ENCODE data around the gene ALDH1A1.

ALDH1A1 gene

DNA sequence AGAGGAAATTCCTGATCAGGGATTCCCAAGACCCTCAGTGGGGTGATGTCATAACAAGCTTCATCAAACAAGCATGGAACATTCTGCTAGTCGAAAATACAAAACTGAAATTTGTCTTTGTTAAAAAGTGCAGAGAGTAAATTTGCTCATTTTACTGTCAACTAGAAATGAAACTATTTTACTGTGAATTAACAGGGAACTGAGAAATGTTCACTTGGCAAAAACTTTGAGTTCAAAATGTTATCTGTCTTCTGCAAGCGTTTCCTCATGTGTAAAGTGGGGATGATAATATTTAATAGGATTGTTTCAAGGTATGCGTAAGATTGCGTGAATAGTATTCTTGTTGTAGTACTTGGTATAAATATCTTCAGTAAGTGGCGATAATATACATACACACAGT, 45.4 kb downstream of the ALDH1A1 start:
- no peak for TF ChIP-seq ZNF302 (tag by site-specific recombination; IDR thresholded peaks at IDR 0.05; ENCODE audit: low read depth)
- ChIA-PET CTCF (interaction anchor here (0.7 kb wide), 1 partner anchor 63 kb away, joined by 3 read pairs; no protein-coding TSS in a partner anchor), POLR2A (no interaction called here)
- Histone ChIP-seq H3K27ac (ENCODE audit: extremely low read depth, low read depth, low read length) (no peak overlapping the region), H3K9me3 (ENCODE audit: control insufficient read depth, insufficient read depth, low read depth, low read length) (no peaks in the 10 kb centered on the region), H3K36me3 (ENCODE audit: control insufficient read depth in 2 of 2, insufficient read depth in 1 of 2, low read length in 2 of 2) (no peaks in the 10 kb centered on the region), H3K4me3 (ENCODE audit: low read depth, low read length) (no peak overlapping the region), H3K4me1 (ENCODE audit: control insufficient read depth, insufficient read depth, low read length) (no peaks in the 10 kb centered on the region)

DNA sequence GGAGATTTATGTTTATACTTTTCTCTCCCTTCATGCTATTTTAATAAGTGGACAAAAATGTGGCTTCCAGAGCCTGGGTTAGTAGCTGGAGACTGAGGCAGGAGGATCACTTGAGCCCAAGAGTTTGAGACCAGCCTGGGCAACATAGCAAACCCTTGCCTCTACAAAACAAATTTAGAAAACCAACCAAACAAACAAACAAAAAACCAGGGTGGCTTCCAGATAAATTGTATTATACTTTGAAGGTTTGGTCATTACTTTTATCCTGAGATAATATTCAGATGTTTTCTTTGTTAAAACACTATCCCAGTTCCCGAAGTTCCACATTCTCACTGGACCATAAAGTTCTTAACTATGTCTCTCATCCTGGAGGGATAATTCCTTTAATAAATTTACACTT, 46.0 kb downstream of the ALDH1A1 start:
- no peak overlapping the region for H3K4me3 ChIP-seq (ENCODE audit: low read depth, low read length)
- ChIA-PET CTCF (interaction anchor here (0.7 kb wide), 1 partner anchor 62 kb away, joined by 3 read pairs; no protein-coding TSS in a partner anchor), POLR2A (no interaction called here)
- no peaks in the 10 kb centered on the region for H3K4me1 ChIP-seq (ENCODE audit: control insufficient read depth, insufficient read depth, low read length)
- TF ChIP-seq ZNF132 (tag by site-specific recombination; IDR thresholded peaks at IDR 0.05; ENCODE audit: borderline replicate concordance) (no peak), FEZF1 (tag by site-specific recombination; IDR thresholded peaks at IDR 0.05) (no peak), ZNF707 (tag by site-specific recombination; IDR thresholded peaks at IDR 0.05) (no peak)
- H3K36me3 ChIP-seq (ENCODE audit: control insufficient read depth in 2 of 2, insufficient read depth in 1 of 2, low read length in 2 of 2), result no peaks in the 10 kb centered on the region
- no peak overlapping the region for H3K27ac ChIP-seq (ENCODE audit: extremely low read depth, low read depth, low read length)
- no peaks in the 10 kb centered on the region for H3K9me3 ChIP-seq (ENCODE audit: control insufficient read depth, insufficient read depth, low read depth, low read length)

DNA sequence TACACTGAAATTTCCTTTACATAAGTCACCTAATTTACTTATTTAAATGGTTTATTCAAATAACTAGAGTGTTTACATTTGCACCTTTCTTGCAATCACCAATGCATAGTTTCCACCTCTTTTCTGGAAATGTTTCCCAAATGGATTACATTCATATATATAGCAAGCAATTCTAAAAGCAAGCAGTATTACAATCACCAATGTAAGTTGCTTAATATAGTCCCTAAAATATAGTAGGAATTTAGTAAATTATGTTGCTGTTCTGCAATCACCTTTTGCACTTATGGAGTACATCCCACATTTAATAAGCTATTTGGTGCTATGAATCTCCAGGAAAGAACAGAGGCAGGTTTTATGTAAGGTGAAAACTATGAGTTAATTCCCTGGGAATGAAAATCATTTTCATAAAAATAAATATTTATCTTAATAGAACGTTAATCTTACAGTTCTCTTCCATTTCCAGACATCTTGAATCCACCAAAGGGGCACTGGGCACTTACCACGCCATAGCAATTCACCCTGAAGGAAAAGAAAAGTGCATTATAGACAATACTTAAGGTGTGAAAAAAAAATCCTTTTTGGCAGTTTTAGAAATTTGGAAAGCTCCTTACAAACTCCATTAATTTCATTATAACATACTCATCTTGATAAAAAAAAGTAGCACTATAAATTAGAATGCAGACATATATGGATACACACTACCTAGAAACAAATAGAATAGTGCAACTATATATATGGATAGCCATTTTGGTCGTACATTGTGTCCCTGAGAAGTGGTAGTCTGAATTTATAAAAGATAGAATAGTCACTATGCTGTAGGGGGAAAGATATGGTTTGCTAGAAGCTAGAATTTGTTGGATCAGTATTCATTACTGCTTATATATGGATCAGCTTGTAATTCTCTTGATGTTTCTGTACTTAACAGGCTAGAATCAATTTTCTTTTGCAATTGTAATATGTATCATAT, 47.1 kb downstream of the ALDH1A1 start:
- ChIA-PET CTCF (interaction anchor here (0.8 kb wide), 1 partner anchor 634 kb away, joined by 3 read pairs; no protein-coding TSS in a partner anchor), POLR2A (no interaction called here)
- Histone ChIP-seq H3K4me3 (ENCODE audit: low read depth, low read length) (no peak overlapping the region), H3K27ac (ENCODE audit: extremely low read depth, low read depth, low read length) (no peak overlapping the region), H3K4me1 (ENCODE audit: control insufficient read depth, insufficient read depth, low read length) (no peaks in the 10 kb centered on the region), H3K36me3 (ENCODE audit: control insufficient read depth in 2 of 2, insufficient read depth in 1 of 2, low read length in 2 of 2) (no peaks in the 10 kb centered on the region), H3K9me3 (ENCODE audit: control insufficient read depth, insufficient read depth, low read depth, low read length) (no peaks in the 10 kb centered on the region)
- TF ChIP-seq EGR2 (tag by site-specific recombination; IDR thresholded peaks at IDR 0.05; ENCODE audit: low read depth), result no peak

DNA sequence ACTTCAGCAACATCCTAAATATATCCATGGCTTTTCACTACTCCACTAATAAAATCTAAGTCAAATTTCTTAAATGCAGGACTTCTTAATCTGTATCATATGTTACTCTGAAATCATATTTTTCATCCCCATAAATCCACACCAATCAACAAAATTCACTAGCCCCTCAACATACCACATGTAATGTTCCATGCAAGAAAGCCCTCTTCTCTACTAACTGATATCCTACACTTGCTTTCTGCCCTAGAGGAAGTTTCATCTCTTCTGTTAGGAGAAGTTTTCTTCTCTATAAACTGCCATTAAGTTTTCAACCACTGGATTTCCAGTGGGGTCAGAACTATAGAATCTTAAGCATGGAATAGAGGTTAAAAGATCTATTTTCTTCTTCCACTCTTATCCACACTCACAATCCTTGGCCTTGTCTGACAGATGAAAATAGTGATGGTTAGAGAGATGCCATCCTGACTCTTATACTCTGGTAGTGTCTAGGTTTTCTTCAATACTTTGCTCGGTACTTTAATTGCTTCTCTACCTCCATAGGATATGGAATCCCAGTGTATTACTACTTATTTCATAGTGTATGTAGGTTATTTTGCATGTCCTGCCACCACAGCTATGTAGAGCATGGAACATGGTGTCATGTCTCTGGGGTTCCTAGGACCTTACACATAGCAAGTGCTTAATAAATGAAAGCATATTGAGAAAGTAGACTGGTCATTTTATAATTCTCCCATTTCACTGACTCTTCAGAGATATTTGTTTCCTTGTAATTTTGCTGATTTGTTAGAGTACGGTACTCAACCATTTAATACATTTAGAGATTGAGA, 48.4 kb downstream of the ALDH1A1 start:
- ChIA-PET CTCF (no interaction called here), POLR2A (no interaction called here)
- no peak overlapping the region for H3K27ac ChIP-seq (ENCODE audit: extremely low read depth, low read depth, low read length)
- no peaks in the 10 kb centered on the region for H3K4me1 ChIP-seq (ENCODE audit: control insufficient read depth, insufficient read depth, low read length)
- H3K4me3 ChIP-seq (ENCODE audit: low read depth, low read length), result no peak overlapping the region
- no peaks in the 10 kb centered on the region for H3K9me3 ChIP-seq (ENCODE audit: control insufficient read depth, insufficient read depth, low read depth, low read length)
- no peak for TF ChIP-seq TRIM28 (IDR thresholded peaks at IDR 0.05; ENCODE audit: borderline replicate concordance, low read length)
- no peak for TF ChIP-seq OVOL3 (tag by site-specific recombination; IDR thresholded peaks at IDR 0.05)
- no peak for TF ChIP-seq ZNF423 (tag by site-specific recombination; IDR thresholded peaks at IDR 0.05)
- no peak for TF ChIP-seq SCRT1 (tag by site-specific recombination; IDR thresholded peaks at IDR 0.05; ENCODE audit: borderline replicate concordance)
- TF ChIP-seq ZBTB48 (tag by site-specific recombination; IDR thresholded peaks at IDR 0.05), result no peak
- H3K36me3 ChIP-seq (ENCODE audit: control insufficient read depth in 2 of 2, insufficient read depth in 1 of 2, low read length in 2 of 2), result no peaks in the 10 kb centered on the region

DNA sequence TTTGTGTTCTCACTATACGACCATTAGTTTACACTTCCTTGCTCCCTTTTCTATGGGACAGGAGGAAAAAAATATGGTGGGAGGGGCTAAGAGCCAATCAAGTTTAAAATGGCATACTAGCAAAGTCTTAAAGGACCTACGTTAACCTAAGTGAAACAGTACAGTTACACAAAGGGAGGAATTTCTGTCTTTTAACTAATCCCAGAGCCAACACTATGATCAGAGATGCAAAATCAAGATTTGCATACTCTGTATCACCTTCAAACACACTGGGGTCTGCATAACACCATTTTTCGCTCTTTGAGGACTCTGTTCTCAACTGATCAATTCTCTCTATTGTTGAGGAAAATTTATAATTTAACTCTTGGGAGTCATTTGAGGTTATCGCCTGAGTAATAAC, 49.8 kb downstream of the ALDH1A1 start:
- ChIA-PET CTCF (no interaction called here), POLR2A (no interaction called here)
- Histone ChIP-seq H3K9me3 (ENCODE audit: control insufficient read depth, insufficient read depth, low read depth, low read length) (no peaks in the 10 kb centered on the region), H3K4me1 (ENCODE audit: control insufficient read depth, insufficient read depth, low read length) (no peaks in the 10 kb centered on the region), H3K36me3 (ENCODE audit: control insufficient read depth in 2 of 2, insufficient read depth in 1 of 2, low read length in 2 of 2) (no peaks in the 10 kb centered on the region), H3K27ac (ENCODE audit: extremely low read depth, low read depth, low read length) (no peak overlapping the region), H3K4me3 (ENCODE audit: low read depth, low read length) (no peak overlapping the region)
- TF ChIP-seq ZNF174 (tag by site-specific recombination; IDR thresholded peaks at IDR 0.05) (no peak), KLF1 (tag by site-specific recombination; IDR thresholded peaks at IDR 0.05) (no peak), ZFP41 (tag by site-specific recombination; IDR thresholded peaks at IDR 0.05; ENCODE audit: borderline replicate concordance) (no peak), FEZF1 (tag by site-specific recombination; IDR thresholded peaks at IDR 0.05) (no peak), ZNF677 (tag by site-specific recombination; IDR thresholded peaks at IDR 0.05) (no peak), ZFP37 (tag by site-specific recombination; IDR thresholded peaks at IDR 0.05) (no peak), GLIS1 (tag by site-specific recombination; IDR thresholded peaks at IDR 0.05) (no peak), ZNF530 (tag by site-specific recombination; IDR thresholded peaks at IDR 0.05; ENCODE audit: low read depth) (no peak), ZNF707 (tag by site-specific recombination; IDR thresholded peaks at IDR 0.05) (no peak), ZNF169 (tag by site-specific recombination; IDR thresholded peaks at IDR 0.05) (no peak), ZNF792 (tag by site-specific recombination; IDR thresholded peaks at IDR 0.05) (no peak), ZNF23 (tag by site-specific recombination; IDR thresholded peaks at IDR 0.05; ENCODE audit: borderline replicate concordance) (no peak)
- TF ChIP-seq, protein P1, sequence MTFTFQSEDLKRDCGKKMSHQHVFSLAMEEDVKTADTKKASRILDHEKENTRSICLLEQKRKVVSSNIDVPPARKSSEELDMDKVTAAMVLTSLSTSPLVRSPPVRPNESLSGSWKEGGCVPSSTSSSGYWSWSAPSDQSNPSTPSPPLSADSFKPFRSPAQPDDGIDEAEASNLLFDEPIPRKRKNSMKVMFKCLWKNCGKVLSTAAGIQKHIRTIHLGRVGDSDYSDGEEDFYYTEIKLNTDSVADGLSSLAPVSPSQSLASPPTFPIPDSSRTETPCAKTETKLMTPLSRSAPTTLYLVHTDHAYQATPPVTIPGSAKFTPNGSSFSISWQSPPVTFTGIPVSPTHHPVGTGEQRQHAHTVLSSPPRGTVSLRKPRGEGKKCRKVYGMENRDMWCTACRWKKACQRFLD (tag by site-specific recombination; IDR thresholded peaks at IDR 0.05), result no peak
- TF ChIP-seq, protein P2, sequence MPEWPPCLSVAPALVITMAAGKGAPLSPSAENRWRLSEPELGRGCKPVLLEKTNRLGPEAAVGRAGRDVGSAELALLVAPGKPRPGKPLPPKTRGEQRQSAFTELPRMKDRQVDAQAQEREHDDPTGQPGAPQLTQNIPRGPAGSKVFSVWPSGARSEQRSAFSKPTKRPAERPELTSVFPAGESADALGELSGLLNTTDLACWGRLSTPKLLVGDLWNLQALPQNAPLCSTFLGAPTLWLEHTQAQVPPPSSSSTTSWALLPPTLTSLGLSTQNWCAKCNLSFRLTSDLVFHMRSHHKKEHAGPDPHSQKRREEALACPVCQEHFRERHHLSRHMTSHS (tag by site-specific recombination; IDR thresholded peaks at IDR 0.05), result no peak

Data from HEK293 (cell line).